ENCODE measurements around the gene CAPZB.

Gene CAPZB

GRCh38 chr1:19409477-19410341 lies 75.6 kb downstream of the CAPZB start:
- no peak for DNase-seq (ENCODE audit: low read depth)
- no peak overlapping the region for H3K4me3 ChIP-seq (replicated peaks; ENCODE audit: low read depth, low read length)
- no peak for TF ChIP-seq CTCF (IDR thresholded peaks at IDR 0.05; ENCODE audit: low read length, missing control alignments)

DNA sequence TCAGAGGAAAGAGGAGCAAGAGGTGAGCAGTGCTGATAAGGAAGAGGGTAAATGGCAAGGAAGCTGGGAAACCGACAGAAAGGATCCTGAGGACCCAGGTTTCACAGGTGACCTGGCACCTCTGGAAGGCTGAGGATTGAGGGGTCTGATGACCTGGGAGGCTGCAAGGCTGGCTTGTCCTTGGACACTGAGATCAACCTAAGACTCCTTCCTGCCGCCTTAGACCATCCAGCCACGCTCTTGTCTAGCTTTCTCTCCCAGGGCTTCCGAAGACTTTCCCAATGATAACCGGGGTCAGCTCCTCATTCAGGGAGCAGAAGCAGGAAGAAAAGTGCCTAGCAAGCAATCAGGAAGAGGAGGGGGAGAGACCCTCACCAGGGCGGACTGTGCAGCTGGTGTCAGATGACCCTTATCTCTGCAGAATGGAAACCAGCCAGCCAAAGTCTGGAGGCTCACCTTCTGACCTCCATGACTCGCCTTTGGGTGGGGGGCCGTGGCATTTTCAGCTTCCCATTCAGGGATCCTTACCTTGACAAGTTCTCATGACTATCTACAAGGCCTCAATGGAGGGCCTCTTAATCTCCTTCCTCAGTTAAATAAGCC lies 77.7 kb downstream of the CAPZB start:
- no peak overlapping the region for H3K4me3 ChIP-seq (replicated peaks; ENCODE audit: low read depth, low read length)
- no peak for TF ChIP-seq CTCF (IDR thresholded peaks at IDR 0.05; ENCODE audit: low read length, missing control alignments)
- no peak for DNase-seq (ENCODE audit: low read depth)

GRCh38 chr1:19406680-19407079 lies 78.7 kb downstream of the CAPZB start:
- no peak for DNase-seq (ENCODE audit: low read depth)
- no peak overlapping the region for H3K4me3 ChIP-seq (replicated peaks; ENCODE audit: low read depth, low read length)
- no peak for TF ChIP-seq CTCF (IDR thresholded peaks at IDR 0.05; ENCODE audit: low read length, missing control alignments)

GRCh38 chr1:19405761-19406487 lies 79.4 kb downstream of the CAPZB start:
- no peak for TF ChIP-seq CTCF (IDR thresholded peaks at IDR 0.05; ENCODE audit: low read length, missing control alignments)
- H3K4me3 ChIP-seq (replicated peaks; ENCODE audit: low read depth, low read length) = no peak overlapping the region
- DNase-seq (ENCODE audit: low read depth) = no peak

- peak; percentile 16 for TF ChIP-seq CTCF (IDR thresholded peaks at IDR 0.05; ENCODE audit: low read length, missing control alignments)
- no peak overlapping the region for H3K4me3 ChIP-seq (replicated peaks; ENCODE audit: low read depth, low read length)
- no peak for DNase-seq (ENCODE audit: low read depth)
Observed at GRCh38 chr1:19405195-19405760, 80.1 kb downstream of the CAPZB start.

DNA sequence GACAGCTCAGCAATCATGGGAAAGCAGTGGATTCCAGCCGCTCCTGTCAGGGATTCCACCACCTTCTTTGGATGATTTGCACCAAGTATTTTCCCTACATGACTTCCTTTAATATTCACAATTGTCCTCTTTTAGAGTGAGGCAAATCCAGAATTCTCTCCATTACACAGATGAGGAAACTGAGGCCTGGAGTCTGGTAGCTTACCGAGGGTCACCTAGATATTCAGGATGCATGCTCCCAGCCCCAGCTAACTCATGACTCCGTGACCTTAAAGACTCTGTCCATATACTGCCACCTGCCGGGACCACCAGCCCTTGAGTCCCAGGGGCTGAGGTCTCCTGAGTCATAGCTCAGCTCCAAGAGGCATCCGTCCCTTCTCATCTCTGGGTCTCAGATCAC lies 80.6 kb downstream of the CAPZB start:
- TF ChIP-seq CTCF (IDR thresholded peaks at IDR 0.05; ENCODE audit: low read length, missing control alignments) = no peak
- H3K4me3 ChIP-seq (replicated peaks; ENCODE audit: low read depth, low read length) = no peak overlapping the region
- DNase-seq (ENCODE audit: low read depth) = no peak

Data from fibroblast of pulmonary artery (primary cell).